GM12865 (cell line): ENCODE data around the gene TNK2.

ENCODE experiments used
- DNase-seq: peaks from one replicate; pipeline ENCODE4 v3.0.0; 2010; ENCODE audit warnings: low read depth
- H3K4me3 ChIP-seq: 2 replicates; pipeline ENCODE4 v1.5.1; 2011; ENCODE audit warnings: mild to moderate bottlenecking, low read depth, low read length, control low read depth
- CTCF ChIP-seq: IDR thresholded peaks from 2 replicates; pipeline ENCODE4 v1.5.1; 2011; ENCODE audit warnings: low read length, control low read depth, low read depth, inconsistent platforms; ENCODE audit not compliant: insufficient read depth; ENCODE audit errors: missing control alignments

TNK2 gene

GRCh38 chr3:195892105-195893043, 16.0 kb downstream of the TNK2 start:
- no peak overlapping the region for H3K4me3 ChIP-seq
- no peak for DNase-seq
- no peak for TF ChIP-seq CTCF

GRCh38 chr3:195891431-195892104, 16.8 kb downstream of the TNK2 start:
- no peak overlapping the region for H3K4me3 ChIP-seq
- DNase-seq, result no peak
- TF ChIP-seq CTCF, result no peak

- no peak overlapping the region for H3K4me3 ChIP-seq
- TF ChIP-seq CTCF, result no peak
- no peak for DNase-seq
Measured at GRCh38 chr3:195889870-195890295, 18.5 kb downstream of the TNK2 start.

- TF ChIP-seq CTCF, result no peak
- no peak for DNase-seq
- H3K4me3 ChIP-seq, result no peak overlapping the region
Measured at GRCh38 chr3:195888981-195889869, 19.1 kb downstream of the TNK2 start.

- DNase-seq, result no peak
- no peak overlapping the region for H3K4me3 ChIP-seq
- no peak for TF ChIP-seq CTCF
Measured at GRCh38 chr3:195888311-195888761, 20.0 kb downstream of the TNK2 start.

- DNase-seq, result no peak
- H3K4me3 ChIP-seq, result no peak overlapping the region
- TF ChIP-seq CTCF, result no peak
Measured at GRCh38 chr3:195887670-195888069, 20.7 kb downstream of the TNK2 start.
